Fibroblast of the conjunctiva (primary cell): ENCODE measurements around the gene KIAA1217.
"Not testable (repeated sequence)": the region's sequence is repeated elsewhere in the genome, so short reads cannot be mapped to it uniquely, and the experiment has no call there.

Experiments used
- DNase-seq: peaks from one replicate; pipeline ENCODE4 v3.0.0-alpha.2; 2010; ENCODE audit warnings: low read depth

The KIAA1217 gene

GRCh38 chr10:24442641-24443174, 233.8 kb downstream of the KIAA1217 start:
- DNase-seq, result not testable (repeated sequence)

GRCh38 chr10:24444337-24444736, 235.4 kb downstream of the KIAA1217 start:
- DNase-seq, result no peak

DNA sequence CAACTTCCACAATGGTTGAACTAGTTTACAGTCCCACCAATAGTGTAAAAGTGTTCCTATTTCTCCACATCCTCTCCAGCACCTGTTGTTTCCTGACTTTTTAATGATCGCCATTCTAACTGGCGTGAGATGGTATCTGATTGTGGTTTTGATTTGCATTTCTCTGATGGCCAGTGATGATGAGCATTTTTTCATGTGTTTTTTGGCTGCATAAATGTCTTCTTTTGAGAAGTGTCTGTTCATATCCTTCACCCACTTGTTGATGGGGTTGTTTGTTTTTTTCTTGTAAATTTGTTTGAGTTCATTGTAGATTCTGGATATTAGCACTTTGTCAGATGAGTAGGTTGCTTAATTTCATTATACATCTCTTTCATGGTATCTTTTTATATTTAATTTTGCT, 237.0 kb downstream of the KIAA1217 start:
- DNase-seq, result not testable (repeated sequence)

- DNase-seq, result no peak
These were observed 237.8 kb downstream of the KIAA1217 start for GRCh38 chr10:24446739-24447138.

DNA sequence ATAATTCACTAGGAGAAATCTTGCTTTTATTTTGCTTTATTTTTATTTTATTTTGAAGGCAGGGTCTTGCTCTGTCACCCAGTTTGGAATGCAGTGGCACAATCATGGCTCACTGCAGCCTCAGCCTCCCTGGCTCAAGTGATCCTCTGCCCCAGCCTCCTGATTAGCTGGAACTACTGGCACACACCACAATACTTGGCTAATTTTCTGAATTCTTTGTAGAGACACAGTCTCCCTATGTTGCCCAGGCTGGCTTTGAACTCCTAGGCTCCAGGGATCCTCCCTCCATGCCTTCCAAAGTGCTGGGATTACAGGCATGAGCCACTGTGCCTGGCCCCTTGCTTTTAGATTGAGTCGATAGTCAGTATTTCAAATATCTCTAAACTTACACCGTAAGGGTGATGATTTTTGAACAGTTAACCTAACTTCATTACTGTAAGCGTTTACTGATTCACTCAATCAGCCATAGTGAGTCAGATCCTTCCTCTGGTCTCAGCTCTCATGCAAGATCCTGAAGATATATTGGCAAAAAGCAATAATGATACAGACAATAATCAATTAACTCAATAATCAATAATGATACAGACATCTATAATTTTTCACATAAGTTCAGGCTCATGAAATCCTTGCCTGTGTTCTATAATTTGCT, 239.5 kb downstream of the KIAA1217 start:
- no peak for DNase-seq

GRCh38 chr10:24449321-24449740, 240.4 kb downstream of the KIAA1217 start:
- DNase-seq, result no peak

- no peak for DNase-seq
These were observed 240.9 kb downstream of the KIAA1217 start for GRCh38 chr10:24449769-24450310.

GRCh38 chr10:24451325-24451820, 242.4 kb downstream of the KIAA1217 start:
- DNase-seq, result no peak

DNA sequence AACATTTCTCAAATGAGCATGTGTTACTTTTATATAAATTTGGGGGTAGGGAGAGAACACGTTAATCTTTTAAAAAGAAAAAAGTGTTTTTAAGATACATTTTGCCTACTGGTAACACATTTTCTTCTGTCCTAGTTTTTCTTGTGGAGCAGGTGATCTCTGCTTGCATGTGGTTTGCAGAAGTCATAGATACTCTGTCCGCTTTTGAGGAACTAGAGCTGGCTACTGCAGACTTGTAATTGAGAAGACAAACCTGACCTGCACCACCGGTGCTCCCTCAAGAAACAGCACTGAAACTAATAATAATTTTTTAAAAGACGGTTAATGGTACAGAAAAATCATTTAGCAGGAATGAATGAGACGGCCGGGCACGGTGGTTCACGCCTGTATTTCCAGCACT, 243.1 kb downstream of the KIAA1217 start:
- no peak for DNase-seq

DNA sequence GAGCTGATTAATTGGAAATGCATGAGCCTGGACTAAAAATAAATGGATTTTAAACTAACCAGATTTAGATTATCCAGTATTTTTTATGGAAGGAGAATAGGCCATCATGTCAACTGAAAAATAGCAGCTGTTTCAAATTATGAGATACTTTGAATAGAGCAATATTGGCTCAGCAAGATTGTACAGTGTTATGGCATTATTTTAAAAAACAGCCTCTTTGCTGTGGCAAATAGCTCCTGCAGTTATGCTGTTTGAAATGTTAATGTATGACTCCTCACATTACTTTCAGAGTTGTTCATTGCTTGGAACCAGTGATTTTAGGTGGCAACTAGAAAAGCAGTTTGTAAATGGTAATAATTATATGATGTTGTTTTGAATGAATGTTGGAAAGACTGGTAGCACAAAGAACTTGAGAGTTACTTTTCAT, 244.5 kb downstream of the KIAA1217 start:
- no peak for DNase-seq

DNA sequence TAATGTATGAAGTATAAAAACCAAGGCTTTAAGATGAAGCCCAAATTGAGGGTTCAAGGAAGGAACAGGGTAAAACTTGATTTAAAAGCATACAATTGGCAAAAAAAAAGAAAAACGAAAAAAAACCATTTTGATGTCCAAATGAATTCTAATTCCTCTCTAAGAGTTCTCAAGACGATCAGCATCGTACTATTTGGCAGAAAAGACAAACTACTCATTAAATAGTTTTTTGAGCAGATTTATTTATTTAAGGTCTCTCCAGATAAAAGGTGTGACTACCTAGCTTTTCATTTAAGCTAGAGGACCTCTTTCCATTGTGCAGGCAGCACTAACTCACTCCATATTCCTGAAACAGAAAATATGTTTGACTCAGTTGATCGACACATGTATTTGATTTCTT, 245.0 kb downstream of the KIAA1217 start:
- no peak for DNase-seq

GRCh38 chr10:24455447-24455846, 246.5 kb downstream of the KIAA1217 start:
- DNase-seq, result no peak

GRCh38 chr10:24456322-24456721, 247.4 kb downstream of the KIAA1217 start:
- peak; percentile 51 for DNase-seq

- DNase-seq, result peak; percentile 38
These were observed 248.9 kb downstream of the KIAA1217 start for GRCh38 chr10:24457661-24458318.

DNA sequence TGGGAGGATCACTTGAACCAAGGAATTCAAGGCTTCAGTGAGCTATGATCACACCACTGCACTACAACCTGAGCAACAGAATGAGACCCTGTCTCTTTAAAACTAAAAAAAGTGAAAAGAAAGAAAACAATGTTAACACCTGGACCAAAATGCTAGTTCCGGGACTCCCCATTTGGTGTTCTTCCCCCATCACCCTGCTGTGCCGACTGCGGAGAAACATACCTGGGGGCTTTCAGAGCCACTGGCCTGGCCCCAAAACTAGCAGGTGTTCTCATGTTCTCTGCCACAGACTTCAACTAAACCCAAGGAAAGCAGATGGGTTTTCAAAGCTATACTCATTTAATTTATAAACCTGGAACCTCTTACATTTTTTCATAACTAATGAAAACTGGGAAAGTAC, 250.9 kb downstream of the KIAA1217 start:
- no peak for DNase-seq

DNA sequence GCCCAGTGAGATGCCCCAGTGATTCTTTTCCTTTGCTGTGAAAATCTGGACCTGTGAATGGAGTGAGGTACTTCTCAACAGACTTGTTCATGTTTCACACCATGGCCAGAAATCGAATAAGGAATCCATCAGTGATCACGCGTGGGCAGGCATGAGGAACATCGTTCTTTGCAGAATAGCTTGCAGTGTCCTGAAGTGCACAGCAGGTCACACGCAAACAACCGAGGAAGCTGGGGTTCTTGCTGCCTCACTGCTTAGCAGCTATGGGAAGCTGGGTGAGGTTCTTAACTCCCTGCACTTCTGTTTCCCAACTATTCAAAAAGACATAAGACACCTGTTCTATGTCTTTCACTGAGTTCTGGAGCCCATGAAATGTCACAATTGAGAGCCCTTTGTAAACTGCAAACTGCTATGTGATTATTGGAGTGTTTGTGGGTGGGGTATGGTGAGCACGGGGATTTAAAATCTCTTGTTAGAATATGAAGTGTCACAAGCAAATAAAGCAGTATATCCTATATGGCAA, 253.4 kb downstream of the KIAA1217 start:
- no peak for DNase-seq

DNA sequence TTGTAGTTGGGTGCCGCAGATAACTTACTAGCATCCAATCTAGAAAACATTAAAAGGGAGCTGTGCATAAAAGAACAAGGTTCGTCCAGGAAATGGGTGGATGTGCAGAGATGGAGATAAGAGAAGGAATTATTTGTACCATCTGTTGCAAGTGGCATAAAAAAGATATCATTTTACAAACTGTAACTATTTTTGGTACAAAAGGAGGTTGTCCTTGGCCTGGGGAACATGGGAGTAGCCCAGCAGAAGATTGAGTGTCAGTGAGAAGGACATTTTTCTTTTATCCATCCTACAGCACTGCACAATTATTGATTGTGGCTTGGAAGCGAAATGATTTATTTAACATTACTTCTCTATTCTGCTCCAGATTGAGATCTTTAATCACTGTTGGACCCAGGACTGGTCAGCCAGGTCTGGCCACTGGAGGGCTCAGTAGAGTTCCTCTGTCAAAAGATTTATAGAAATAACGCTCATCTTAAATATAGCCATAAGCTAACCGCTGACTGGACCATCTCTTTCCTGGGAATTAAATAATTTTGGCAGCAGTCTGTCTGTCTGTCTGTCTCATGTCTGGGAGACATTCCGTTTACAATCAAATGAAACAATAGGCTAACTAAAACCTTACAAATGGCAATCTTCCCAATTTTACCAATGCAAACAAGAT, 254.1 kb downstream of the KIAA1217 start:
- no peak for DNase-seq

GRCh38 chr10:24463611-24464426, 254.9 kb downstream of the KIAA1217 start:
- no peak for DNase-seq

DNA sequence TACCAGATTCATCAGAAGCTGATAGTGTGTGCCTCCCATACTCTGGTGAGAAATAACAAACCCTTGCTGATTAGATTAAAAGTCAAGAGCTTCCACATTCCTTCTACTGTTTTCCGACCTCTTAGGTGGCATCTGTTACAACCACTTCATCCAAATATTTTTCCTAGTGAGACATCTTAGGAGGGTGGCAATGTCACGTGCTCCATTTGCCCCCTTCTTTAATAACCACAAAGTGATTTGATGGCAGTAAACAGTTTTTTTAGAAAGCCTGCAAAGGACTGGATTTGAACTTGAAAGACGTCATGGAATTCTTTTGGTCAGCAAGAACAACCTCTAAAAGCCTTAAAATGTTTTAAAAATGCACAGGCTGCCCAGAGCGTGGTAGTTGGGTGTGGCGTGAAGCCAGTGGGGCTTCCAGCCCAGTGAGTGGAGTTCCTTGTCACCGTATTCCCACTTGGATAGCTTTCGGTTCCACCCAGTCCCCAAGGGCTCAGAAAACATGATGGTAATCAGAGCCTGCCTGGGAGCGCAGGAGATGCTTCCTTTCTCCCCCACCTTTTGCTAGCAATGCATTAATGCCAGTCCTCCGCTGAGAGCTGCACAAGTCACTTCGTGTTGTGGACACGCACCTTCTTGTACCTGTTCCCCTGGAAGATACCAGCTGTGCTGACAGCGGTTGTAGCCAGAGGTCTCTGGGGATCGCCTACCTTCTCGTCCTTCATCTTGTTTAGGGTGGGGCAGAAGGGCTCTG, 256.4 kb downstream of the KIAA1217 start:
- DNase-seq, result no peak
